ENCODE measurements around the gene WDR90.

WDR90 gene

DNA sequence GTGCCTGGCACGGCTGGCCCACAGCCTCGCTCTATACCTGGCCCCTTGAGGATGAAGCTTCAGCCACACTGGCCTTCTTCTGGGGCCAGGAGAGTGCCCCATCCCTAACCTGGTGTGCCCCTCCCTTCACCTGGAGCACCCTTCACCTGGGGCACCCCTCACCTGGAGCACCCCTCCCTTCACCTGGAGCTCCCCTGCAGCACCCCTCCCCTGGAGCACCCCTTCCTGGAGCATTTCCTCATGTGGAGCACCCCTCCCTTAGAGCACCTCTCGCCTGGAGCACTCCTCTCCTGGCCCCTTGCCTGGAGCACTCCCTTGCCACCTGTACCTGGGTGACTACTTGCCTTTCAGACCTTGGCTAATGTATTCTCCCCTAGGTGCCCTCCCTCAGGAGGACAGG lies 58.9 kb downstream of the WDR90 start:
- no peak for DNase-seq (ENCODE audit: low read depth)

DNA sequence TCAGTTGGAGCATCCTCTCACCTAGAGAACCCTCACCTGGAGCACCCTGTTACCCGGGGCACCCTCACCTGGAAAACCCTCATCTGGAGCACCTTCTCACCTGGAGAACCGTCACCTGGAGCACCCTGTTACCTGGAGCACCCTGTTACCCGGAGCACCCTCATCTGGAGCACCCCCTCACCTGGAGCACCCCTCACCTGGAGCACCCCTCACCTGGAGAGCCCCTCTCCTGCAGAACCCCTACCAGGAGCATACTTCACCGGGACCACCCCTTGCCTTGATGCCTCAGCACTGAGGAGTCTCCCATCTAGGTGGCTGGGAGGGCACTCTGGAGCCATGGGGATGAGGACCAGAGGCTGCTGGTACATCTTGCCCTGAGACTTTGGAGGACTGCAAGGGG lies 59.8 kb downstream of the WDR90 start:
- no peak for DNase-seq (ENCODE audit: low read depth)

DNA sequence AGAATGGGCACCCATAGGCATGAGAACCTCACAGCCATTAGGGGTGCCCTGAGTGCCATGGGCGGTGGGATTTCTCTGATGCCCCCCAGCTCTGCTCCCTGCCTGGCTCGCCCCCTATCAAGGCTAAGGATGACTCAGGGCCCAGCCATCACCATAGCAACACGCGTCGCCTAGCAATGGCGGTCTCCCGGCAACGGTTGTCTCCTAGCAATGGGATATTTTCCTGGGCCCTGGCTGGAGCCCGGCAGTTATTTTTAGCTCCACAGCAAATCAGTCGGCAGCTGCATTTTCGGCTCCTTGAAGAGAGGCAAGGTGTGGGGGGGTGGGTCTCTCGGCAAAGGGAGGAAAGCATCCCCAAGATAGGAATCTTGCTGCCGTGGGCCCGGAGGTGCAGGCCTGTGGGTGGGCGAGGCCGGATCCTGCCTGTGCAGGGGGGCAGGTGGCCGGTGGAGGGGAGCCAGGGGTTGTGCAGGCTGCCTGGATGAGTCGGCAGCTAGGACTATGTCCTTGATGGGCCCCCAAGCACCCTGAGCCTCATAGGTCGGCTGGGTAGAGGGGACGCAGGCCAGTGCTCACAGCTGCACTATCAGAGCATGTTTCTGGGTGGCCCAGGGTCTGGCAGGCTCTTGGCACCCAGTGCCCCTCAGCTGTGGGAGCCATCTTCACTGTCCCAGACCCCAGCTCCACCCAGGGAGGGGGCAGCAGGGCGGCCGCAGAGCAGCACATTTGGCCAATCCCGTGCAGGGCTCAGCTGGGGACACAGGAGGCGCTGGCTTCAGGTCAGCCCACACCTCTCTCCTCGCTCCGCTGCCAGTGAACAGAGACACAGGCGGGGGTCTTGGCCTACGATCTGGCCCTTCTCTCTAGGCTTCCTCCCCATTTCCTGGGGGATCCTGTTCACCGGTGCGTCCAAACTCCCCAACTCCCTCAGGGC lies 60.7 kb downstream of the WDR90 start:
- DNase-seq (ENCODE audit: low read depth): peak; percentile 75

DNA sequence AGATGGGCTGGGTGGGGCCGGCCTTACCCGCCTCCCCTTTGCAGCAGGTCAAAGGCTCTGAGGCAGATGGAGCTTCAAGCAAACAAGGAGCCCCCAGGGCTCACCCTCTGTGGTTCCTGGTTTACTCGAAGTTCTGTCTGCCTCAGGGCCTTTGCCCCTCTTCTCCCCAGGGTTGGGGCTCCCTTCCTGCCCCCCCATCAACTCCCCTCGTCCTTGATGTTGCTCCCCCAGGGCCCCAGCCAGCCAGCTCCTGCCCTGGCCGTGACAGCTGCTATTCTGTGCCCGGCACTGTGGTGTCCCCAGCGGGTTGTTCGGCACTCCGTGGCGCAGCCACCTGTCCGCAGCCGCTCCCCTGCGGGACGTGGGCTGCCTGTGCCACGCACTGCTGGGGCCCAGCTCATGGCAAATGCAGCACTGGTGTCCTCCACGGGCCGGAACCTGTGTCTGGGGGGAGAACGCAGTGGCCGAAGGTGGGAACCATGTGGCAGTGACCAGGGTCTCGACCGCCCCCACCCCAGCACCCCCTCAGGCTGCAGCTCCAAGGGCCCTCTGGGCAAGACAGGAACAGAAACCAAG lies 61.4 kb downstream of the WDR90 start:
- no peak for DNase-seq (ENCODE audit: low read depth)

DNA sequence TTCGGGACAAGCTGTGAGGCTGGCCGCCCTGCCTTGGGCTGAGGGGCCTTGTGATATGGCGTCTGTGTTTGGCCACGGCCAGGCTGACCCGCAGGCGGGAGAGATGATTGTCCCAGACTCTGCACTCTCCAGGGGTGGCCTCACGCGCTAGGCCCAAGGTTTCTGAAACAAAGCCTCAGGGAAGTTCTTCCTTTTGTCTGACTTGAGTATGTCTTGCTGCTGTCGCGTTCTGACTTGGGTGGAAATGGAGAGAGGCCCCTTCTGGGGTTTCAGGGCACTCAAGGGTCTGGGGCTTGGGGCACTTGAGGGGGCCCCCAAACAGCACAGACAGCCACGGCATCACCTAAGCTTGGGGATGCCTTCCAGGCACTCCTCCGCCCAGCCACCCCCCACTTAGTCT lies 61.9 kb downstream of the WDR90 start:
- DNase-seq (ENCODE audit: low read depth): no peak

DNA sequence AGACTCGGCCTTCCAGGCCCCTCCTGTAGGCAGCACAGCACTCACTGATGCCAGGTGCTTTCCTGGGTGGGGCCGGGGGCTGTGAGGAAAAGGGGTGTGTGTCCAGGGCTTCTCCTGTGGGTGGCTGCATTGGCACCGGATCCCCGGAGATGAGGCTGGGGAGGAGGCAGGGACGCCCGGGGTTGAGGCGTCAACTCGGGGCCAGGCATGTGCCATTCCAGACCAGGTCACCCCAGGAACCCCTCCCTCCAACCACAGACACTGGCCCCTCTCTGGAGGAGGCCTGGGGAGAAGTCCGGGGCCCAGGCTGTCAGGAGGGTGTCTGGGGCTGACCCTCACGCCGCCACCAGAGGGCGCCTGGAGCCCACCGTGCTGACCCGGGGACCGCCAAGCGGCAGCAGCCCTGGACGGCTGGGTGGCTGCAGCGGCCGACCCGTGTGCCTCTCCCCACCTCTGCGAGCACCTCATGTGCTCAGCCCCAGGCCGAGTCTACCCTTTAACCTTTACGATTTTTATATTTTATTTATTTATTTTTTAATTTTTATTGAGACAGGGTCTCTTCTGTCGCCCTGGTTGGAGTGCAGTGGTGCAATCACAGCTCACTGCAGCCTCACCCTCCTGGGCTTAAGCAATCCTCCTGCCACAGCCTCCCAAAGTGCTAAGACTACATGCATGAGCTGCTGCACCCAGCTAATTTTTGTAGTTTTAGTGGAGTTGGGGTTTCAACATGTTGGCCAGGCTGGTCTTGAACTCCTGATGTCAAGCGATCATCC lies 62.6 kb downstream of the WDR90 start:
- peak; percentile 77 for DNase-seq (ENCODE audit: low read depth)

DNA sequence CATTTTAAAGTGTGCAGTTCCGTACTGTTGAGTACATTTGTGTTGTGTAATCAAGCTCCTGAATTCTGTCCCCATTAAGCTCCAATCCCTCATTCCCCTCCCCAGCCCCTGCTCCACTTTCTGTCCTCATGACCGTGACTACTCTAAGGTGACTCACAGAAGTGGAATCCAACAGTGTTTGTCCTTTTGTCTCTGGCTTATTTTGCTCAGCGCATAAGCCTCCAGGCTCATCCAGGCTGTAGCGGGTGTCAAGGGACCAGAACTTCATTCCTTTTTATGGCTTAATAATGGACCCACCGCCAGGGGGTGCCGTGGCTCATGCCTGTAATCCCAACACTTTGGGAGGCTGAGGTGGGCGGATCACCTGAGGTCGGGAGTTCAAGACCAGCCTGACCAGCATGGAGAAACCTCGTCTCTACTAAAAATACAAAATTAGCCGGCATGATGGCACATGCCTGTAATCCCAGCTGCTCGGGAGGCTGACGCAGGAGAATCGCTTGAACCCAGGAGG lies 63.6 kb downstream of the WDR90 start:
- DNase-seq (ENCODE audit: low read depth): peak; percentile 97

DNA sequence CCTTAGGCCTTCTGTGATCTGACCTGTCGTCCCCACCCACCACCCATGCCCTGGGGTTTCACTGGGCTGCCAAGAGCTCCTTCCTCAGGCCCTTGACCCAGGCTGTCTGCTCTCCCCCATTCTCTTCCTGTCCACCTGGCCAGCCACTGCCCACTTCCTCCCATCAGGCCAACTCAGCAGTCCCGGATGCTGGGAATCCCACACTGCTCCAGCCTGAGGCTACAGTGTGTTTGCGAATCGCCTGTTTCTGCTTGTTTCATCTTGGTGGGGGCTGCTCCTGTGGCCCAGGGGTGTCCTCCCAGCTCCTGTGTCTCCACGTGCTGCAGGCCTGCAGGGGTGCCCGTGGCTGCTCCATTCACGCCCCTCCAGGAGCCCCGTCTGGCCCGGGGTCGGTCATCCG lies 64.9 kb downstream of the WDR90 start:
- DNase-seq (ENCODE audit: low read depth): peak; percentile 71

DNA sequence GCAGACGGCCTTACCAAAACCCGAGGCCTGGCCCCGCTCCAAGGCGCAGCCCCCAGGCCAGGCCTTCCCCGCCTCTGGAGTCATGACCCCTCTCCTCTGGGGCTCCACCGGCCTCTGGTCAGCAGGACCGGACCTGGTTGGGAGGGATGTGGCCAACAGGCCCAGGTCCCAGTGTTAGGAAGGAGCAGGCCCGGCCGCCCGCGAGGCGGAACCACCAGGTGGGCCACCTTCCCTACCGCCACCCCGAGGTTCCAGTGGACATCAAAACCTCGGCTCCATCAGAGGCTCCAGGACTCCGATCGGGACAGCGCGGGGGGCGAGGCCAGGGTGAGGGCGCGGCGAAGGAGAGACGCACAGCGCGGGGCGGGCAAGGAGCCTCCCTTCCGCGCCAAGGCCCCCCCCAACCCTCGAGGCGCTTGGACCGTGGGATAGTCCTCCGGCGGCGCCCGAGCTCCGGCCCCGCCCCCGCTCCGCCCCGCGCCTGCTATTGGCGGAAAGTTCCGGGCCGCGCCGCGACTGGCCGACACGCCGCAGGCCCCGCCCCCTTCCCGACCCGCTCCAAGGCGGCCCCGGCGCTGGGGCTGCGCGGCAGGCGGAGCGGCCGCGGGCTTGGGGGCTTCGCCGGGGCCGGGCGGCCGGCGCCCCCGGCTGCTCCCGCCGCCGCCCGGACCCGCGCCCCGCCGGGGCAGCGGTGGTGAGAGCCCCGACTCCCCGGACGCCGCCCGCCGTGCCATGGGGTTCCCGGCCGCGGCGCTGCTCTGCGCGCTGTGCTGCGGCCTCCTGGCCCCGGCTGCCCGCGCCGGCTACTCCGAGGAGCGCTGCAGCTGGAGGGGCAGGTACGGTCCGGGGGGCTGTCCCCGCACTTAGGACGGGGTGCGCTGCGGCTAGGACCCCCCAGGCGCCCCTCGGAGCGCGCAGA lies 65.7 kb downstream of the WDR90 start, which contains the start of gene METRN:
Gene METRN (plus strand): TSS at position 561 of the 919 bp plus-strand sequence. CDS start 172 bp downstream, at position 733.
- DNase-seq (ENCODE audit: low read depth): peak; percentile 91

DNA sequence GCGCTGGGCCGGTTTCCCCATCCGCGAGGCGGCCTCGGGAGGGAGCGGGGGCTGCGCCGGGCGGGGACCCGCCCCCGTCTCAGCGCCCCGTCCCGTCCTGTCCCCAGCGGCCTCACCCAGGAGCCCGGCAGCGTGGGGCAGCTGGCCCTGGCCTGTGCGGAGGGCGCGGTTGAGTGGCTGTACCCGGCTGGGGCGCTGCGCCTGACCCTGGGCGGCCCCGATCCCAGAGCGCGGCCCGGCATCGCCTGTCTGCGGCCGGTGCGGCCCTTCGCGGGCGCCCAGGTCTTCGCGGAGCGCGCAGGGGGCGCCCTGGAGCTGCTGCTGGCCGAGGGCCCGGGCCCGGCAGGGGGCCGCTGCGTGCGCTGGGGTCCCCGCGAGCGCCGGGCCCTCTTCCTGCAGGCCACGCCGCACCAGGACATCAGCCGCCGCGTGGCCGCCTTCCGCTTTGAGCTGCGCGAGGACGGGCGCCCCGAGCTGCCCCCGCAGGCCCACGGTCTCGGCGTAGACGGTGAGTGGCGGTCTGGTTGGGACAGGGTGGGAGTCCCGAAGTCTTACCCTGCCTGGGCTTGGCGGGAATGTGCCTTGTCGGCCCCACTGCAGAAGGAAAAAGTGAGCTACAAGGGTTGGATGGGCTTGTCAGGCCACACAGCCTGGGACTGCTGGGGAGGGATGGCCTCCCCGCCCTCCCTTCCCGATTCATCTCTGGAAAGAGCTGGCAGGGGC lies 66.5 kb downstream of the WDR90 start:
- DNase-seq (ENCODE audit: low read depth): peak; percentile 53

DNA sequence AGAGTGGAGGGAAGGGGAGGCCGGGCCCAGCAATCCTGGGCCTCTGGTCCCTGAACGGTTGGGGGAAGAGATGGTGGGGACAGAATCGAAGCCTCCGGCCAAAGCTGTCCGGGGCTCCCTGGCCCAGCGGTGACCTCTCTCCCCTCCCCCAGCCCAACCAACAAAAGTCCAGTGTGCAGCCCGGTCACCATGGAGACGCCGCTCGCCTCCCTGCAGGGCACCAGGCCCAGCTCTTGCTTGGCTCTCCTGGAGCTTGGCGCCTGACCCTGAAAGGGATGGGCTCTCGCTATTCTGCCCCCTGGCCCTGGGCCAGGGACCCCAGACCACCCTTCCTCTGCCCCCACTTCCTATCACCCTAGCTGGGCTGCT lies 67.0 kb downstream of the WDR90 start:
- peak; percentile 38 for DNase-seq (ENCODE audit: low read depth)

DNA sequence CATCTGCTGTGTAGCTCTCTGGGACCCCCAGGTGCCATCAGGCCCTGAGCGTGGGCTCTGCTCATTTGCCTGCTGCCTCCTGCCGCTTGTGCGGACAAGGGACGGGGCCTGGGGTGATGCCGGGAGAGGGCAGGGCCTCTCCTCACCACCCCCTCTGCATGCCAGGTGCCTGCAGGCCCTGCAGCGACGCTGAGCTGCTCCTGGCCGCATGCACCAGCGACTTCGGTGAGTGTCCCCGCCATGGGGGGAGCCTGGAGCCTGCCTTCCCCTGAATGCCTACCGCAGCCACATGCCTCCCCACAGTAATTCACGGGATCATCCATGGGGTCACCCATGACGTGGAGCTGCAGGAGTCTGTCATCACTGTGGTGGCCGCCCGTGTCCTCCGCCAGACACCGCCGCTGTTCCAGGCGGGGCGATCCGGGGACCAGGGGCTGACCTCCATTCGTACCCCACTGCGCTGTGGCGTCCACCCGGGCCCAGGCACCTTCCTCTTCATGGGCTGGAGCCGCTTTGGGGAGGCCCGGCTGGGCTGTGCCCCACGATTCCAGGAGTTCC lies 67.7 kb downstream of the WDR90 start:
- DNase-seq (ENCODE audit: low read depth): no peak

Data from ELR (cell line).